Sigmoid colon (tissue), 7 donors: ENCODE data around the gene DLK2. TPM values are rescaled to one million over a fixed set of nuclear protein-coding genes. Genes with fewer than 3 reads are reported as not detected.
"Not testable (repeated sequence)": the region's sequence is repeated elsewhere in the genome, so short reads cannot be mapped to it uniquely, and the experiment has no call there.

Source experiments
- DNase-seq: peaks from one replicate; pipeline ENCODE4 v3.0.0-alpha.2; 2019
- H3K27ac ChIP-seq, 4 donors: fragments of 200-600 bp; sonication (generic); one replicate each; pipeline ENCODE4 v1.5.1; 2016 to 2019; ENCODE audit warnings: mild to moderate bottlenecking in 1 of 4
- H3K27me3 ChIP-seq, 3 donors: fragments of 200-600 bp; sonication (generic); one replicate each; pipeline ENCODE4 v1.5.1; 2019; ENCODE audit warnings: mild to moderate bottlenecking in 1 of 3
- H3K36me3 ChIP-seq, 4 donors: fragments of 200-600 bp; sonication (generic); one replicate each; pipeline ENCODE4 v1.5.1; 2016 to 2019
- H3K4me1 ChIP-seq, 4 donors: fragments of 200-600 bp; sonication (generic); one replicate each; pipeline ENCODE4 v1.5.1; 2017 to 2019
- H3K4me3 ChIP-seq, 4 donors: fragments of 200-600 bp; sonication (generic); one replicate each; pipeline ENCODE4 v1.5.1; 2017 to 2019; ENCODE audit warnings: mild to moderate bottlenecking in 2 of 4, moderate library complexity in 1 of 4
- H3K9me3 ChIP-seq, 4 donors: fragments of 200-600 bp in 3 of 4; sonication (generic) in 3 of 4; one replicate each; pipeline versions ENCODE4 v1.5.1 to v1.6.1; 2013 to 2019
- CTCF ChIP-seq, 4 experiments: fragments of 450-650 bp in 3 of 4; fragments of 200-600 bp in 1 of 4; IDR thresholded peaks; one replicate each; pipeline ENCODE4 v1.5.1; 2016 to 2019; ENCODE audit warnings: antibody characterized with exemption in 4 of 4, mild to moderate bottlenecking in 3 of 4, moderate library complexity in 2 of 4
- EP300 ChIP-seq, 4 donors: sonication (generic); formaldehyde crosslinking; IDR thresholded peaks; one replicate each; pipeline ENCODE4 v1.6.1; 2017; ENCODE audit warnings: antibody characterized with exemption in 4 of 4
- POLR2A ChIP-seq, 2 donors: fragments of 450-650 bp; IDR thresholded peaks; one replicate each; pipeline ENCODE4 v1.6.1; 2016; ENCODE audit warnings: antibody characterized with exemption in 2 of 2, mild to moderate bottlenecking in 2 of 2, moderate library complexity in 2 of 2
- POLR2AphosphoS5 ChIP-seq, 4 donors: sonication (generic); formaldehyde crosslinking; IDR thresholded peaks; one replicate each; pipeline ENCODE4 v1.6.1; 2017; ENCODE audit warnings: antibody characterized with exemption in 4 of 4
- WGBS, 2 donors: extraction: QIAGEN DNeasy Blood & Tissue Kit; methylation state at CpG; one replicate each; pipeline ENCODE4 v1.1.7; 2013; 5-methylcytosine and 5-hydroxymethylcytosine counted together
- intact Hi-C: fragments of 100-400 bp; cut with DNase I; formaldehyde crosslinking; loops from one replicate; pipeline ENCODE4 v1.15.1; 2023
- polyA plus RNA-seq, 3 donors: library from polyadenylated mRNA; stranded (reverse); fragments of 200-250 nt; gene quantifications; one replicate each; pipeline ENCODE4 v1.2.3, GENCODE V29; 2013
- total RNA-seq, 4 donors: library from RNA; depleted of rRNA; stranded (reverse); fragments of >200 nt; gene quantifications; one replicate each; pipeline ENCODE4 v1.1.0, GENCODE V29; 2016
- donor health status: healthy with polysubstance abuse.
- donor health status: Bipolar disorder and iron deficiency.
- donor health status: healthy.

Gene DLK2
- total and polyA plus RNA-seq, 7 donors, result 0.64 TPM; not detected in 6

GRCh38 chr6:43420012-43420709, 35.2 kb downstream of the DLK2 start:
- no peak for TF ChIP-seq EP300 (IDR thresholded peaks at IDR 0.05)
- TF ChIP-seq POLR2AphosphoS5 (IDR thresholded peaks at IDR 0.05), result no peak
- TF ChIP-seq CTCF (IDR thresholded peaks at IDR 0.05), result no peak
- TF ChIP-seq POLR2A (IDR thresholded peaks at IDR 0.05), result no peak
- H3K27me3 ChIP-seq, result no peaks in the 10 kb centered on the region
- H3K4me3 ChIP-seq, result no peak overlapping the region
- H3K27ac ChIP-seq, result no peak overlapping the region
- 63 to 65% methylated on average over 5 of the region's 5 CpGs for WGBS, 2 donors
- no peaks in the 10 kb centered on the region for H3K9me3 ChIP-seq
- no peaks in the 10 kb centered on the region for H3K4me1 ChIP-seq
- no peak for DNase-seq
- no peaks in the 10 kb centered on the region for H3K36me3 ChIP-seq
- intact Hi-C loops, result loop anchor here (10.0 kb wide), 1 partner anchor 155 kb away; no protein-coding TSS in a partner anchor

- Histone ChIP-seq H3K27ac (no peak overlapping the region), H3K4me3 (no peak overlapping the region), H3K9me3 (peaks cover 0 to 2% (median 0%) of the 10 kb centered on the region in 4 donors), H3K4me1 (no peaks in the 10 kb centered on the region), H3K36me3 (no peaks in the 10 kb centered on the region), H3K27me3 (no peaks in the 10 kb centered on the region)
- 84 to 85% methylated on average over 4 of the region's 4 CpGs for WGBS, 2 donors
- intact Hi-C loops, result no loop called here
- no peak for DNase-seq
- TF ChIP-seq POLR2AphosphoS5 (IDR thresholded peaks at IDR 0.05) (no peak), EP300 (IDR thresholded peaks at IDR 0.05) (no peak), CTCF (IDR thresholded peaks at IDR 0.05) (no peak), POLR2A (IDR thresholded peaks at IDR 0.05) (no peak)
These were observed 38.4 kb downstream of the DLK2 start for GRCh38 chr6:43416935-43417334.

GRCh38 chr6:43415275-43415674, 40.1 kb downstream of the DLK2 start:
- DNase-seq, intact Hi-C loops, H3K27ac ChIP-seq, H3K36me3 ChIP-seq, H3K4me1 ChIP-seq, H3K4me3 ChIP-seq, H3K27me3 ChIP-seq, H3K9me3 ChIP-seq: not testable (repeated sequence)
- 84 to 90% methylated on average over 8 of the region's 8 CpGs for WGBS, 2 donors

GRCh38 chr6:43413002-43413401, 42.3 kb downstream of the DLK2 start:
- no peak for TF ChIP-seq POLR2AphosphoS5 (IDR thresholded peaks at IDR 0.05)
- TF ChIP-seq EP300 (IDR thresholded peaks at IDR 0.05), result no peak
- TF ChIP-seq POLR2A (IDR thresholded peaks at IDR 0.05), result no peak
- TF ChIP-seq CTCF (IDR thresholded peaks at IDR 0.05), result no peak
- intact Hi-C loops, result no loop called here

GRCh38 chr6:43412541-43412940, 42.8 kb downstream of the DLK2 start:
- H3K36me3 ChIP-seq, result no peaks in the 10 kb centered on the region
- no peaks in the 10 kb centered on the region for H3K27me3 ChIP-seq
- H3K4me3 ChIP-seq, result no peak overlapping the region
- intact Hi-C loops, result no loop called here
- no peak for DNase-seq
- TF ChIP-seq POLR2A (IDR thresholded peaks at IDR 0.05) (no peak), EP300 (IDR thresholded peaks at IDR 0.05) (no peak), CTCF (IDR thresholded peaks at IDR 0.05) (no peak), POLR2AphosphoS5 (IDR thresholded peaks at IDR 0.05) (no peak)
- H3K9me3 ChIP-seq, result peaks cover 0 to 2% (median 0%) of the 10 kb centered on the region in 4 donors
- H3K4me1 ChIP-seq, result no peaks in the 10 kb centered on the region
- no peak overlapping the region for H3K27ac ChIP-seq
- 71 to 84% methylated on average over 5 of the region's 5 CpGs for WGBS, 2 donors

More at GRCh38 chr6:43413002-43413401, 42.3 kb downstream of the DLK2 start:
- Histone ChIP-seq H3K9me3 (peaks cover 0 to 2% (median 0%) of the 10 kb centered on the region in 4 donors), H3K4me3 (no peak overlapping the region), H3K4me1 (no peaks in the 10 kb centered on the region), H3K27ac (no peak overlapping the region), H3K27me3 (no peaks in the 10 kb centered on the region), H3K36me3 (no peaks in the 10 kb centered on the region)
- DNase-seq, result no peak
- WGBS, 2 donors, result 93 to 96% methylated on average over 2 of the region's 2 CpGs

GRCh38 chr6:43410776-43411175, 44.6 kb downstream of the DLK2 start:
- DNase-seq, H3K9me3 ChIP-seq, H3K4me3 ChIP-seq, H3K27me3 ChIP-seq, H3K36me3 ChIP-seq, intact Hi-C loops, H3K4me1 ChIP-seq, H3K27ac ChIP-seq: not testable (repeated sequence)
- 81 to 94% methylated on average over 1 of the region's 1 CpG for WGBS, 2 donors
